HG03378 (cell line): ENCODE measurements around the gene PRAME.
"Not testable (repeated sequence)": the region's sequence is repeated elsewhere in the genome, so short reads cannot be mapped to it uniquely, and the experiment has no call there.

Experiments used
- ATAC-seq: cut with Tn5 transposase; IDR thresholded peaks from one replicate; pipeline ENCODE4 v1.9.1; 2021; ENCODE audit warnings: mild to moderate bottlenecking, moderate library complexity; ENCODE audit not compliant: unreplicated experiment

Gene PRAME

DNA sequence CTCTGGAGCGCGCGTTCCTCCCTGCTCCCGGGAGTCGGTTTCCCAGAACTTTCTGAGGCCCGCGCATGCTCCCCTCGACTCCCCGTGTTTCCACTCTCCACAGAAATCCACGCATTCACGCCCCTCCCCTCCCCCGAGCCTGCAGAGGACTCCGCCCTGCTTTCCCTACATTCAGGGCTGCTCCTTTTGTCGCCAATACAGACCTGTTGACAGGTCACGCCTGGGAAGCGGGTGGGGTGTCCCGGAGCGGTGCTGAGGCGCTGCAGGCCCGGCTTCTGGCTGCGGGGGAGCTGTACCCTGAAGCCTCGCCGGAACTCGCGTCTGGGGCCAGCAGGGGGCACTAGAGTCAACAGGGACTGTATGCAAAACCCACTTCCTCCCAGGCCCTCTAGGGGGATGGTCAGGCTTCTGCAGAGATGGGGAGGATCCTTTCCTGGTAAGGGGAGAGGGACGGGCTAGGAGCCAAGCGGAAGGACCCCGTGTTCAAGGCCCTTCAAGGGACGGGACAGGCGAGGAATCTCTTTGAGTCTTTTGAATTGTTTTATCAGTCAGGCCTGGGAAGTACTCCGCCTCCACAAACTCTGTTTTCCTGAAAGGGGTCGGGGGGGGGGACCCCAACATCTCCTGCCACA is at the start of gene PRAME:
Gene PRAME, minus strand, starts transcription at position 294 of the 632 bp plus-strand sequence. CDS start 2,433 bp downstream, outside the sequence.
- no peak for ATAC-seq

- not testable (repeated sequence) for ATAC-seq
These were observed 49.0 kb upstream of the PRAME start for GRCh38 chr22:22608022-22608421.

GRCh38 chr22:22605074-22605404 is 46.0 kb upstream of the PRAME start:
- no peak for ATAC-seq

GRCh38 chr22:22604326-22605073 is 45.4 kb upstream of the PRAME start:
- ATAC-seq: no peak

DNA sequence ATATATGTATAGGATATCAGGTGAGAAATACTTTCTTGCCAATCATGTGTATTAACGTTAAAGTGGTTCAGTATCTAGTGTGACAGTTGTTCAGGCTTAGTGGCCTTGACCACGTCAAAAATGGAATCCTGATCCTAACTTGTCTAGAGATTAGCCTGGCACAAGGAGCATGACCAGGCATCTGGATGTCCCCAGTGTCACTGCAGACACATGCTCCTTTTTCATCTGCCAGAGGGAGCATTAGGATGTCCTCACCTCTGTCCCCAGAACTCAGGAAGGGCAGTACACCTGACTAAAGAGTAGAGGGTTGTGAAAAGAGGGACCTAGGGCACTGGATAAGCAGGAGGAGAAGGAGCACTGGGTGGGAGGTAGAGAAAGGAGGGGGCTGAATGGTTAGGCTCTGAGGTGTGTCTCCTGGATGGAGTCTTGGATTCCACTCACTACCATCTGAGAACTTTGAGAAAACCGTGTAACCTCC is 44.4 kb upstream of the PRAME start:
- ATAC-seq: no peak

- ATAC-seq: no peak
These were observed 41.6 kb upstream of the PRAME start for GRCh38 chr22:22600531-22601261.

DNA sequence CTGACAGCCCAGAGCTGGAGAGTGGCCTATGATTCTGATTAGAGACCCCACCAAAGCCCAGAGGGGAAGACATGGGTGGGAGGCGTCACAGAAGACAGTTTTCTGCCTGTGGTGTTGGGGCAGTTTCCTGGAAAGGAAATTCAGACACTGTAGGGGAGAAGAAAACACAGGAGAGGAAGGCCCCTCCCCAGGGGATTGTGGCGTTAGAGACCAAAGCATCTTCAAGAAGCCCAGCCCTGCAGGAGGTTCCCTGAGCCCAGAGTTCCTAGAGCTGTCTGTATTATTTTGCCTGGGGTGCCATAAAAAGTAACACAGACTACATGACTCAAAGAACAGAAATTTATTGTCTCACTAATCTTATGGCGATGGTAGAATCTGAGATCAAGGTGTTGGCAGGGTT is 40.2 kb upstream of the PRAME start:
- ATAC-seq: no peak

DNA sequence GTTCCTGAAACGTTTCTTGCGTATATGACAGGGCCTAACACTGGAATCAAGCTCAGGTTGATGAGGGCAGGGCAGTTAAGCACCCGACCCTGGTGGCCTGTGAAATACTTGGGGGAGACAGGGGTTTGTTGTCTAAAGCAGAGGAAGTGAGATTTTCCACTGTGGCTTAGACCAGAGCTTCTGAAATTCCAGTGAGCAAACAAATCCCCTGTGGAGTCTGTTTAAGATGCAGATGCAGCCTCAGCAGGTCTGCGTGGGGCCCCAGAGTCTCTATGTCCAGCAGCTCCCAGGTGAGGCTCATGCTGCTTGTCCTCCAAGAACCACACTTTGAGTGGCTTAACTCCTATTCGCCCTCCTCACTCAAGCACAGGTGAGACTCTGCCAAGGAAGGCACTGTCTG is 39.1 kb upstream of the PRAME start:
- ATAC-seq: no peak

DNA sequence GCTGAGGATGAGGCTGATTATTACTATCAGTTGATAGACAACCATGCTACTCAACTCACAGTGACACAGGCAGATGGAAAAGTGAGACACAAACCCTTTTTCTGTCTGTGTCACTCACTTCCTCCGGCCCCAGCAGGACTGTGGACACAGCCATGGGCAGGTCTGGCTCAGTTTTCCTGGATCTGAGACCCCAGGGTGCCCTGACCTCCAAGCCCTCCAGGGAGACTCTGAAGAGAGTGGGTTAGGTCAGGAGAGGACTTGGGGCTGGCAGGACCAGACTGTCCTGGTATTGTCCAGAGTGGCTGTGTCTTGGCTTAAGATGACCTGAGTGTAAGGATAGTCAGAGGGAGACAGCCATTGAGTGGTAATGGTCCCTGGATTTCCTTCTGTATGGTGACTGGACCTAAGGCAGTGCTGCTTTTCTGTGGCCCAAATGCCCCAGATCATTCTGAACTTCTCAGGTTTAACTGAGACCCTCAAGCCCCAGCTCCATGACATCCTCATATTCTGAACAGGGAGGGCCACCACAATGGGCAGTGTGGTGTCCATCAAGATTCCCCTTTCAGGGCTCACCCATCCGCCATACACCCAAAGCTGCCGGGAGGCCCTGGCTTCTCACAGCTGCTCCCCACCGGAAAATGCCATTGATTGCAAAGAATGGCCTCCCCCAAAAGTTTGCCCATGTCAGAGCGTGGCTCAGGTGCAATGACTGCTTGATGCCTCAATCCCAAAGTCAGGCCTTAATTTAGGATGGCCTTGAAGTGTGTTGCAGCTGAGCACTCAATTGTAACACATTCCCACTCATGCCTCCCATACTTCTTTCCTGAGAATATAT is 36.2 kb upstream of the PRAME start:
- no peak for ATAC-seq

- ATAC-seq: no peak
These were observed 35.0 kb upstream of the PRAME start for GRCh38 chr22:22593964-22594656.

- ATAC-seq: no peak
These were observed 34.2 kb upstream of the PRAME start for GRCh38 chr22:22593250-22593649.

DNA sequence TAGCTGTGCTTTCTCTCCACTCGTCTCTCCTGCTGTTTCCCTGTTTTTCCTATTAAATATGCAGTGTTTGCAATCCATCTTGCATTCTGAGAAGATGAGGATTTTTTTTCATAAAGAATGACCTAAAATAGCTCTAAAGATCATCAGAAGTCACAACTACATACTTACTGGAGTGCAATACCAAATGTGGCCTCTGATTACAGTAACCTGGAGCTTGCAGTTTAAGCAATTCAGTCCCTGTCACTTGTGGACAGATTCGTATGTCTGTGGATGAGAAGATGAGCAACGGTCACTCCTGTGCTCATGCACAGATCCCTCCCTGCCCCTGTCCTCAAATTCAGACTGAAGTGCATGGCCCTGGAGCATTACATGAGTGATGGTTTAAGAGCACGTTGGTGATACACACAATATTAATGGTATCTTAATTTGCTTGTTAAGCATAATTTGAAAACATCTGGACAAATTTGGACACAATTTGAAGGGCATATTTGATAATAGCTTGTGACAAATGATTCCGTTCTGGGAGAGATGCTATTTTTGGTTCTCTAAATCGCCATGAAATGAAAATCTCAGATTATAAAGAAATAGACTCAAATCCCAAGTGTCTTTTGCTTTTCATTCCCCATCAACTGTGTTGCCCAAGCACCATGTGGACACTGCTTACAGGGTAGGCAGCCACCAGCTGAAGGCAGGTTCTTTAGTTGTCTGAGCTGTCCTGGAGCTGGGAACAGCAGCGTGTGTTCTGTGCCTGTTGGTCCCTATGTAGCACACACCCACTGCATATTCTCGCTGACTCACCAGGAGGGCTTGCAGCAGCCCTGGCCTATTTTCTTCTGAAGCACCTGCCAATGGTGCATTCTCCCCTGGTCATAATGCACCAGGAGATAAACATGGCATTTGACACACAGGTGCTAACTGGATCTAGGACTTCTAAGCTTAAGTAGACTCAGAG is 32.6 kb upstream of the PRAME start:
- ATAC-seq: no peak

DNA sequence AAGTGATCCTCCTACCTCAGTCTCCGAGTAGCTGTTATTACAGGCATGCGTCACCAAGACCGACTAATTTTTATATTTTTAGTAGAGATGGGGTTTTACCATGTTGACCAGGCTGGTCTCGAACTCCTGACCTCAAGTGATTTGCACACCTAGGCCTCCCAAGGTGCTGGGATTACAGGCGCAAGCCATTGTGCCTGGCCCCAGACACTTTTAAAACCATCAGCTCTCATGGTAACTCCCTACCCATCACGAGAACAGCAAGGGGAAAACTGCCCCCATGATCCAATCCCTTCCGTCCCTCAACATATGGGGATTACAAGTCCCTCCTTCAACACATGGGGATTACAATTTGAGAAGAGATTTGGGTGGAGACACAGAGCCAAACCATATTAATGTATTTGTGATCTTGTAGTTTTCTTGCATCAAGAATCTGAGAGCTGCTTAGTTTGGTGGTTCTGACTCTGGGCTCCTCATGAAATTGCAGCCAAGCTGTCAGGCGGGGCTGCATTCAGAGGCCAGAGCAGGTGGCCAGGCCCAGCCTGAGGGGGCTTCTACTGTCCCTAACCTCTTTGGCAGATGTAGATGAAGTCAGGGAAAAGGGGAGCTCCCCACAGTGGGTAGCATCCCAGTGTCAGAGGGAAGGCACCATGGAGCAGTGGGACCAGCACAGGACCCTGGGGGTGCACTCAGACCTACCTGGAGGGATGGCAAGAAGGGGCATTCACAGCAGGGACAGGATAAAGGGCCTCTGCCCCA is 31.2 kb upstream of the PRAME start:
- no peak for ATAC-seq

DNA sequence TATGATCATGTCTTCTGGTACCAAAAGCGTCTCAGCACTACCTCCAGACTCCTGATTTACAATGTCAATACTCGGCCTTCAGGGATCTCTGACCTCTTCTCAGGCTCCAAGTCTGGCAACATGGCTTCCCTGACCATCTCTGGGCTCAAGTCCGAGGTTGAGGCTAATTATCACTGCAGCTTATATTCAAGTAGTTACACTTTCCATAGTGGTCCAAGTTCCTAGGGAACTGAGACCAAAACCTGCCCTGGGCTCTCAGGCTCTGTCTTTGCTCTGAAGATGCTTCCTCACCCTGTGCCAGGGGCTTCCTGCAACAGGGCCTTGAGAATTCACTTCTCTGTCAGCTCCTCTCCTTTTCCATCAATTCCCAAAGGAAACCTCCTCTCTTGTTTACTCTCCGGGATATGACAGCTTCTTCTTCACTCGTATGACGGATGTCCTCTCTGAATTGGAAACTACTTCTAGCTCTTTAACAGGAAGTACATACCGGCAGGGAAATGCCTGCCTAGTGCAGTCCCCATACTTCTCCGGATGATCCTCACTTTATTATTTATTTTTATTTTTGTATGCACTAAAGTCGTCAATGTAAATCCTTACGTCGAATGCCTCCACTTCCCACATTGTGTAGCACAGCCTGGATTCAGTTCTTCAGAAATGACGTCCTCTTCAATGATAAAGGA is 29.6 kb upstream of the PRAME start:
- no peak for ATAC-seq

GRCh38 chr22:22587577-22588188 is 28.6 kb upstream of the PRAME start:
- ATAC-seq: no peak

GRCh38 chr22:22584722-22585121 is 25.7 kb upstream of the PRAME start:
- no peak for ATAC-seq

DNA sequence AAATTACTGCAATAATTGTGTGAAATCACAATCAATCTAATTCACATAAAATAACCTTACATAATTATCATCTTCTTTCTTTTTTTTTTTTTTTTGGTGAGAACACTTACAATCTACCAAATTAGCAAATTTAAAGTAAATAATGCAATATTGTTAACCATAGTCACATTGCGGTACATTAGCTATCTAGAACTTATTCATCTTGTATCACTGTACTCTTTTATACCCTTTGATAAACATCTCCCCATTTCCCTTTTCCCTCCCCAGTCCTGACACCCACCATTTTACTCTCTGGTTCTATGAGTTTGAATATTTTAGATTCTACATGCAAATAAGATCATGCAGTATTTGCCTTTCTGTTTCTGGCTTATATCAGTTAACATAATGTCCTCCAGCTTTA is 24.0 kb upstream of the PRAME start:
- ATAC-seq: no peak

DNA sequence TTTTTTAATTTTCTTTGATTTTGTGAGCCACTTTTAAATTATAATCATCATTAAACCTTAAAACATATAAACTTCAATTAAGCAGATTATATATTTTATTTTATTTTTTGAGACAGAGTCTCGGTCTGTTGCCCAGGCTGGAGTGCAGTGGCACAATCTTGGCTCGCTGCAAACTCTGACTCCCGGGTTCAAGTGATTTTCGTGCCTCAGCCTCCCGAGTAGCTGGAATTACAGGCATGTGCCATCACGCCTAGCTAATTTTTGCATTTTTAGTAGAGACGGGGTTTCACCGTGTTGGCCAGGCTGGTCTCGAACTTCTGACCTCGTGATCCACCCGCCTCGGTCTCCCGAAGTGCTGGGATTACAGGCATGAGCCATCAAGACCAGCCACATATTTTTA is 22.5 kb upstream of the PRAME start:
- not testable (repeated sequence) for ATAC-seq
